IMR-90 (cell line): ENCODE data around the gene MEF2A. TPM values are rescaled to one million over a fixed set of nuclear protein-coding genes. Genes with fewer than 3 reads are reported as not detected.

Experiments
- ATAC-seq: fragments of 200-7000 bp; cut with Tn5 transposase; 2 replicates; pipeline ENCODE4 v1.9.1; 2020; ENCODE audit warnings: low read depth, mild to moderate bottlenecking, moderate library complexity
- BruUV-seq: library from RNA; stranded (reverse); fragments of 400-500 nt; replicated peaks from 2 replicates; lab custom pipeline; 2021; lab: Mats Ljungman, UMichigan
- CTCF ChIA-PET: fragments of 300-600 bp; formaldehyde crosslinking; extraction: SDS; loops from one replicate; lab custom pipeline; 2021; ENCODE audit warnings: antibody characterized with exemption; lab: Yijun Ruan, JAX
- POLR2A ChIA-PET: fragments of 300-600 bp; sonication (Branson Sonifier 250); formaldehyde crosslinking; loops from one replicate; lab custom pipeline; 2022; ENCODE audit warnings: antibody characterized with exemption; ENCODE audit not compliant: unreplicated experiment; lab: Charles Lee
- DNase-seq: peaks from one replicate; pipeline ENCODE4 v3.0.0; 2013
- H2AFZ ChIP-seq: replicated peaks from 2 replicates; pipeline ENCODE3; 2013; ENCODE audit warnings: low read length, mild to moderate bottlenecking; ENCODE audit not compliant: poor library complexity
- H2AK5ac ChIP-seq: 2 replicates; pipeline ENCODE4 v1.6.1; 2013; ENCODE audit warnings: low read depth, low read length, inconsistent platforms
- H2AK9ac ChIP-seq: replicated peaks from 2 replicates; pipeline ENCODE3; 2013; ENCODE audit warnings: mild to moderate bottlenecking, low read depth, low read length, moderate library complexity; ENCODE audit not compliant: poor library complexity
- H2BK120ac ChIP-seq: 2 replicates; pipeline ENCODE4 v1.6.1; 2013; ENCODE audit warnings: low read depth, low read length, inconsistent platforms
- H2BK15ac ChIP-seq: 3 replicates; pipeline ENCODE4 v1.6.1; 2013; ENCODE audit warnings: low read depth, low read length, inconsistent platforms
- H2BK20ac ChIP-seq: 2 replicates; pipeline ENCODE4 v1.6.1; 2013; ENCODE audit warnings: low read depth, mild to moderate bottlenecking, inconsistent platforms, low read length, moderate library complexity
- H2BK5ac ChIP-seq: 2 replicates; pipeline ENCODE4 v1.6.1; 2013; ENCODE audit warnings: mild to moderate bottlenecking, low read depth, low read length, inconsistent platforms; ENCODE audit not compliant: poor library complexity, severe bottlenecking
- H3K14ac ChIP-seq: replicated peaks from 2 replicates; pipeline ENCODE4 v1.6.1; 2013; ENCODE audit warnings: low read depth, low read length, inconsistent platforms
- H3K18ac ChIP-seq: 2 replicates; pipeline ENCODE4 v1.6.1; 2013; ENCODE audit warnings: low read depth, low read length, control low read depth
- H3K23ac ChIP-seq: 2 replicates; pipeline ENCODE4 v1.6.1; 2013; ENCODE audit warnings: low read depth, low read length, inconsistent platforms
- H3K27ac ChIP-seq: 2 replicates; pipeline ENCODE4 v1.5.1; 2013; ENCODE audit warnings: mild to moderate bottlenecking, control low read depth, low read length; ENCODE audit not compliant: insufficient read depth
- H3K27me3 ChIP-seq: 2 replicates; pipeline ENCODE4 v1.6.1; 2013; ENCODE audit warnings: low read length; ENCODE audit not compliant: control insufficient read depth, insufficient read depth
- H3K36me3 ChIP-seq: 2 replicates; pipeline ENCODE4 v1.6.1; 2013; ENCODE audit warnings: low read length, mixed read lengths; ENCODE audit not compliant: control insufficient read depth, insufficient read depth
- H3K4ac ChIP-seq: 2 replicates; pipeline ENCODE4 v1.6.1; 2013; ENCODE audit warnings: low read depth, low read length, inconsistent platforms
- H3K4me1 ChIP-seq: 2 replicates; pipeline ENCODE4 v1.6.1; 2013; ENCODE audit warnings: low read length, mixed read lengths; ENCODE audit not compliant: control insufficient read depth, insufficient read depth
- H3K4me2 ChIP-seq: 2 replicates; pipeline ENCODE4 v1.6.1; 2013; ENCODE audit warnings: low read depth, mild to moderate bottlenecking, control low read depth, low read length, moderate library complexity
- H3K4me3 ChIP-seq: 2 replicates; pipeline ENCODE4 v1.5.1; 2013; ENCODE audit warnings: low read depth, mild to moderate bottlenecking, control low read depth, low read length, moderate library complexity; ENCODE audit not compliant: insufficient read depth
- H3K56ac ChIP-seq: 2 replicates; pipeline ENCODE4 v1.6.1; 2013; ENCODE audit warnings: low read length, inconsistent platforms; ENCODE audit not compliant: insufficient read depth; ENCODE audit errors: extremely low read depth
- H3K79me1 ChIP-seq, 2 experiments: 2 replicates each; pipeline ENCODE4 v1.6.1; 2013; ENCODE audit warnings: low read length in 2 of 2, inconsistent platforms in 1 of 2, low read depth in 1 of 2
- H3K9ac ChIP-seq: 2 replicates; pipeline ENCODE4 v1.6.1; 2013; ENCODE audit warnings: low read depth, low read length, control low read depth
- H3K9me1 ChIP-seq: 2 replicates; pipeline ENCODE4 v1.6.1; 2013; ENCODE audit warnings: low read length, inconsistent platforms; ENCODE audit not compliant: insufficient read depth
- H3K9me3 ChIP-seq: 2 replicates; pipeline ENCODE4 v1.6.1; 2013; ENCODE audit warnings: low read length; ENCODE audit not compliant: control insufficient read depth, insufficient read depth
- H4K20me1 ChIP-seq: 2 replicates; pipeline ENCODE4 v1.6.1; 2013; ENCODE audit warnings: low read length, inconsistent platforms; ENCODE audit not compliant: insufficient read depth
- H4K5ac ChIP-seq: 2 replicates; pipeline ENCODE4 v1.6.1; 2013; ENCODE audit warnings: mild to moderate bottlenecking, low read depth, low read length, control low read depth
- H4K8ac ChIP-seq, 2 experiments: 2 replicates each; pipeline ENCODE4 v1.6.1; 2013; ENCODE audit warnings: low read depth in 2 of 2, low read length in 2 of 2, control low read depth in 1 of 2, inconsistent platforms in 1 of 2
- H4K91ac ChIP-seq: 2 replicates; pipeline ENCODE4 v1.6.1; 2013; ENCODE audit warnings: low read depth, low read length, inconsistent platforms; ENCODE audit not compliant: insufficient read depth
- BHLHE40 ChIP-seq: fragments of 150-350 bp; IDR thresholded peaks from 2 replicates; pipeline ENCODE4 v1.6.1; 2016; ENCODE audit warnings: mild to moderate bottlenecking, low read depth, low read length
- CEBPB ChIP-seq: IDR thresholded peaks from 2 replicates; pipeline ENCODE4 v1.6.1; 2012; ENCODE audit warnings: low read depth, low read length, improper control_type of control experiment
- CHD1 ChIP-seq: IDR thresholded peaks from 2 replicates; pipeline ENCODE4 v1.6.1; 2012; ENCODE audit warnings: low read depth, low read length, improper control_type of control experiment
- FOS ChIP-seq: fragments of 150-350 bp; IDR thresholded peaks from 2 replicates; pipeline ENCODE4 v1.6.1; 2016; ENCODE audit warnings: low read depth, low read length
- MAZ ChIP-seq: IDR thresholded peaks from 2 replicates; pipeline ENCODE4 v1.6.1; 2012; ENCODE audit warnings: low read depth, mild to moderate bottlenecking, low read length, improper control_type of control experiment, moderate library complexity, borderline replicate concordance
- MXI1 ChIP-seq: IDR thresholded peaks from 2 replicates; pipeline ENCODE4 v1.6.1; 2012; ENCODE audit warnings: low read depth, mild to moderate bottlenecking, low read length, moderate library complexity, borderline replicate concordance
- NFE2L2 ChIP-seq: fragments of 150-350 bp; IDR thresholded peaks from 2 replicates; pipeline ENCODE4 v1.6.1; 2016; ENCODE audit warnings: low read depth, mild to moderate bottlenecking, low read length
- RAD21 ChIP-seq: IDR thresholded peaks from 2 replicates; pipeline ENCODE4 v1.6.1; 2012; ENCODE audit warnings: low read length, improper control_type of control experiment
- RCOR1 ChIP-seq: IDR thresholded peaks from 2 replicates; pipeline ENCODE4 v1.6.1; 2012; ENCODE audit warnings: mild to moderate bottlenecking, low read length, improper control_type of control experiment; ENCODE audit not compliant: insufficient replicate concordance
- RFX5 ChIP-seq: IDR thresholded peaks from 2 replicates; pipeline ENCODE4 v1.8.0; 2012; ENCODE audit warnings: low read depth, mild to moderate bottlenecking, low read length, moderate library complexity
- SMC3 ChIP-seq: fragments of 150-350 bp; IDR thresholded peaks from 2 replicates; pipeline ENCODE4 v1.6.1; 2016; ENCODE audit warnings: low read depth, mild to moderate bottlenecking, antibody characterized with exemption, low read length, moderate library complexity
- WGBS, 2 experiments: methylation state at CpG; one replicate each; pipeline versions ENCODE4 v1.1.5 to v1.1.7; 2013; ENCODE audit warnings: missing lambda C conversion rate in 2 of 2; ENCODE audit not compliant: insufficient read length in 1 of 2; ENCODE audit errors: extremely low coverage in 2 of 2; 5-methylcytosine and 5-hydroxymethylcytosine counted together
- dilution Hi-C: fragments of 300-500 bp; cut with HindIII; formaldehyde crosslinking; loops from one replicate; pipeline ENCODE4 v1.14.3; 2018; ENCODE audit warnings: low sequenced_read_pairs; ENCODE audit not compliant: unreplicated experiment
- in situ Hi-C: fragments of 300-500 bp; cut with MboI; formaldehyde crosslinking; loops from 3 replicates; pipeline ENCODE4 v1.14.3; 2019; ENCODE audit warnings: low sequenced_read_pairs, inconsistent platforms, mixed read lengths
- intact Hi-C: fragments of 100-400 bp; cut with micrococcal nuclease; formaldehyde crosslinking; loops from 2 replicates; pipeline ENCODE4 v1.10.0; 2022
- polyA plus RNA-seq, 3 experiments: library from polyadenylated mRNA; depleted of rRNA; stranded (reverse); fragments of >200 nt; gene quantifications; 2 replicates each; pipeline ENCODE4 v1.2.3, GENCODE V29; 2012; ENCODE audit warnings: low replicate concordance in 1 of 3
- total RNA-seq: library from RNA; depleted of rRNA; stranded (reverse); fragments of >200 nt; gene quantifications from 2 replicates; pipeline ENCODE4 v1.2.3, GENCODE V29; 2012
- TF ChIP-seq, protein P1 (sequence below): conservative IDR thresholded peaks from 2 replicates; pipeline ENCODE4 v1.5.1; 2012; ENCODE audit warnings: mild to moderate bottlenecking, low read depth, low read length, improper control_type of control experiment
- TF ChIP-seq, protein P2 (sequence below): fragments of 150-350 bp; IDR thresholded peaks from 2 replicates; pipeline ENCODE4 v1.6.1; 2017; ENCODE audit warnings: mild to moderate bottlenecking, antibody characterized with exemption, low read length, low read depth

MEF2A gene
- total and polyA plus RNA-seq, 2 of the 4 experiments (the other 2 are of a cell fraction): 16.1 to 16.7 TPM

DNA sequence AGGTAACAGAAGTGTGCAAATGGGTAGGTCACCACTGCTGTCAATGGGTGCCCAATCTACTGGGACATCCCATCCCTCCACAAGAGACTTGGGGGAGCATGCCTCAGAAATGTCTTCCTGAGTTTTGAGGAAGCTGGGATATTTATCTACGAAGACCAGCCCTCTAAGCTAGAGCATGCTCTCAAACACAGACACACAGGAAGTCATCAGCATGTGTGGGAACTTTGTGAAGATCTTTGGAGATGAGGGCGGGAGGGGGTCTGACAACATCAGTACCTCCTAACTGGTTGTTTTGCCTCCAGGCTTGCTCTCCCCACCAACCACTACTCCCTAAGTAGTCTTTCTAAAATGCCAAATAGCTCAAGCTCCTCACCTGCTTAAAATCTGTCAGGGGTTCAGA is 3.5 kb upstream of the MEF2A start (continued):
- TF ChIP-seq BHLHE40: no peak
- TF ChIP-seq CHD1: no peak
- no peak for TF ChIP-seq RFX5

DNA sequence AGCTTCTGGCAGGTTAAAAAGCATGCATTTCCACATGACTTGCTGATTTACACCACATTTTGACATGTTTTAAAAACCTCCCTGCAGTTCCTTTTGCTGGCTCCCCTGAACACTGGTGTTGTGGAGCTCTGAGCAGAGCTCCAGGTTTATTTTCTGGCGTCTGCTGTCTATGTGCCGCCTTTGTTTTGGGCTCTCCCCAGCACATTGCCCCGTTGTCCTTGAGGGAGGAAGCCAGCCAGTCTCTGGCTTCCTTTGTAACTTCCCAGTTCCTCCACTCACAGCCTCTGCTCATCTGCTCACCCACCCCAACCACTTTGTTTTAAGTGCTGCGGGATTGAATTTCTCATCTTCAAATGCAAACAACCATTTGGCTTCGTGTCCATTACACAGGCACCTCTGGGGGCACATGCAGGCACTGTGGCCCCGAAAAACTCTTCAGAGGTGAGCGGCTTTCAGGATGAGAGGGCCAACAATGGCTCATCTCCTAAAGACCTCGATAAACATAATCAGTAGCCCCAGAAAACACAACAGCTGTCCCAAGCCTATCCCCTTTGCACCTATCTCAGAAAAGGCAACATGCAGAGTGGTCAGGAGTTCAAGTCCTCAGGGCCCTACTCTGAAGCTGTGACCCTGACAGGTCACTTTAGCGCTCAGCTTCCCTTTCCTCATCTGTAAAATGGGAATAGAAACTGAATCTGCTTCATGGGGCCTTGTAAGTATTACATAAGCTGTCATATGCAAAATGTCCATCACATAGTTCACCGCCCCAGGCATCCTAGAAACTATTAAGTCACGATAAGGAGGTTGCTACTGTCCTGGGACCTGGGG is 1.3 kb upstream of the MEF2A start:
- WGBS, 2 experiments: 27% methylated on average over 5 of the region's 11 CpGs; no CpG with 5 or more reads in 1 of the 2 experiments
- Histone ChIP-seq H2AK5ac (no peak overlapping the region), H2BK5ac (no peak overlapping the region), H2BK20ac (no peak overlapping the region), H3K4me2 (peak overlapping the region; percentile 16; the same call in 1 of the 2 replicates), H3K4me1 (peaks cover 4% of the 10 kb centered on the region), H4K20me1 (peaks cover 22% of the 10 kb centered on the region; the same call in 1 of the 2 replicates), H2BK15ac (no peak overlapping the region), H3K27me3 (peaks cover 4% of the 10 kb centered on the region), H2AK9ac (no peak overlapping the region), H2BK120ac (no peak overlapping the region), H3K9me3 (no peaks in the 10 kb centered on the region), H4K5ac (peak overlapping the region; percentile 17; the same call in 1 of the 2 replicates), H3K14ac (peak overlapping the region; percentile 2; the same call in 1 of the 2 replicates), H3K79me1 (peaks cover 4 to 25% of the 10 kb centered on the region in 2 experiments; a peak in 3 of 4 replicates), H3K18ac (no peak overlapping the region), H3K56ac (no peak overlapping the region), H2AFZ (peak overlapping the region; percentile 93), H3K36me3 (no peaks in the 10 kb centered on the region), H4K8ac (peak overlapping the region; percentile 15 to 73; a peak in 2 of 4 replicates), H3K9ac (no peak overlapping the region), H3K4ac (0 out of 2 replicates have a peak overlapping the region, but pooled peaks have one; percentile 29), H4K91ac (no peak overlapping the region), H3K27ac (no peak overlapping the region), H3K23ac (no peak overlapping the region), H3K9me1 (peaks cover 6% of the 10 kb centered on the region), H3K4me3 (peak overlapping the region; percentile 16; the same call in 1 of the 2 replicates)
- BruUV-seq: no TSS peak
- in situ Hi-C loops: no loop called here
- CTCF ChIA-PET: no interaction called here
- POLR2A ChIA-PET: no interaction called here
- intact Hi-C loops: loop anchor here (1.0 to 5.0 kb wide), 2 partner anchors 88 to 122 kb away; no protein-coding TSS in a partner anchor
- peak; percentile 13 for DNase-seq
- no peak for ATAC-seq
- dilution Hi-C loops: no loop called here
- no peak for TF ChIP-seq SMC3
- TF ChIP-seq MXI1: no peak
- TF ChIP-seq RCOR1: no peak
- TF ChIP-seq MAZ: no peak
- TF ChIP-seq CEBPB: no peak
- no peak for TF ChIP-seq NFE2L2
- TF ChIP-seq RAD21: no peak
- TF ChIP-seq, protein P1, sequence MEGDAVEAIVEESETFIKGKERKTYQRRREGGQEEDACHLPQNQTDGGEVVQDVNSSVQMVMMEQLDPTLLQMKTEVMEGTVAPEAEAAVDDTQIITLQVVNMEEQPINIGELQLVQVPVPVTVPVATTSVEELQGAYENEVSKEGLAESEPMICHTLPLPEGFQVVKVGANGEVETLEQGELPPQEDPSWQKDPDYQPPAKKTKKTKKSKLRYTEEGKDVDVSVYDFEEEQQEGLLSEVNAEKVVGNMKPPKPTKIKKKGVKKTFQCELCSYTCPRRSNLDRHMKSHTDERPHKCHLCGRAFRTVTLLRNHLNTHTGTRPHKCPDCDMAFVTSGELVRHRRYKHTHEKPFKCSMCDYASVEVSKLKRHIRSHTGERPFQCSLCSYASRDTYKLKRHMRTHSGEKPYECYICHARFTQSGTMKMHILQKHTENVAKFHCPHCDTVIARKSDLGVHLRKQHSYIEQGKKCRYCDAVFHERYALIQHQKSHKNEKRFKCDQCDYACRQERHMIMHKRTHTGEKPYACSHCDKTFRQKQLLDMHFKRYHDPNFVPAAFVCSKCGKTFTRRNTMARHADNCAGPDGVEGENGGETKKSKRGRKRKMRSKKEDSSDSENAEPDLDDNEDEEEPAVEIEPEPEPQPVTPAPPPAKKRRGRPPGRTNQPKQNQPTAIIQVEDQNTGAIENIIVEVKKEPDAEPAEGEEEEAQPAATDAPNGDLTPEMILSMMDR: no peak
- TF ChIP-seq FOS: no peak
- TF ChIP-seq, protein P2, sequence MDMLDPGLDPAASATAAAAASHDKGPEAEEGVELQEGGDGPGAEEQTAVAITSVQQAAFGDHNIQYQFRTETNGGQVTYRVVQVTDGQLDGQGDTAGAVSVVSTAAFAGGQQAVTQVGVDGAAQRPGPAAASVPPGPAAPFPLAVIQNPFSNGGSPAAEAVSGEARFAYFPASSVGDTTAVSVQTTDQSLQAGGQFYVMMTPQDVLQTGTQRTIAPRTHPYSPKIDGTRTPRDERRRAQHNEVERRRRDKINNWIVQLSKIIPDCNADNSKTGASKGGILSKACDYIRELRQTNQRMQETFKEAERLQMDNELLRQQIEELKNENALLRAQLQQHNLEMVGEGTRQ: no peak
- TF ChIP-seq RFX5: no peak
- TF ChIP-seq BHLHE40: no peak
